MCF 10A (cell line): Measurements from ENCODE around the gene PRX. TPM values are rescaled to one million over a fixed set of nuclear protein-coding genes. Genes with fewer than 3 reads are reported as not detected.

Experiments used
- BruUV-seq: library from RNA; stranded (reverse); fragments of 400-500 nt; replicated peaks from 2 replicates; lab custom pipeline; 2021; lab: Mats Ljungman, UMichigan
- CTCF ChIA-PET: fragments of 300-600 bp; sonication (Branson Sonifier 250); formaldehyde crosslinking; extraction: SDS; loops from one replicate; lab custom pipeline; 2021; ENCODE audit warnings: antibody characterized with exemption, inconsistent platforms; lab: Yijun Ruan, JAX
- POLR2A ChIA-PET: fragments of 300-600, 350-650 bp; sonication (Branson Sonifier 250); formaldehyde crosslinking; extraction: SDS; loops from one replicate; lab custom pipeline; 2020; ENCODE audit warnings: antibody characterized with exemption, inconsistent platforms; lab: Yijun Ruan, JAX
- DNase-seq: peaks from one replicate; pipeline ENCODE4 v3.0.0-alpha.2; 2018; ENCODE audit not compliant: unreplicated experiment
- H3K27ac Mint-ChIP-seq: one replicate; pipeline ENCODE4 v1.8.0; 2022; ENCODE audit warnings: mild to moderate bottlenecking, low read depth, mixed read lengths; ENCODE audit not compliant: unreplicated experiment
- H3K27me3 Mint-ChIP-seq: one replicate; pipeline ENCODE4 v1.8.0; 2022; ENCODE audit warnings: mixed read lengths; ENCODE audit not compliant: insufficient read depth, unreplicated experiment
- H3K36me3 Mint-ChIP-seq: one replicate; pipeline ENCODE4 v1.8.0; 2022; ENCODE audit warnings: mild to moderate bottlenecking, moderate library complexity, mixed read lengths; ENCODE audit not compliant: insufficient read depth, unreplicated experiment
- H3K4me1 Mint-ChIP-seq: one replicate; pipeline ENCODE4 v1.8.0; 2022; ENCODE audit warnings: mixed read lengths; ENCODE audit not compliant: insufficient read depth, unreplicated experiment
- H3K4me3 Mint-ChIP-seq: one replicate; pipeline ENCODE4 v1.8.0; 2022; ENCODE audit warnings: mild to moderate bottlenecking, moderate library complexity, mixed read lengths; ENCODE audit not compliant: unreplicated experiment
- H3K9me3 Mint-ChIP-seq: one replicate; pipeline ENCODE4 v1.8.0; 2022; ENCODE audit warnings: mixed read lengths; ENCODE audit not compliant: unreplicated experiment
- intact Hi-C: fragments of 100-400 bp; cut with micrococcal nuclease; formaldehyde crosslinking; loops from 2 replicates; pipeline ENCODE4 v1.14.1; 2022
- total RNA-seq: library from RNA; stranded (reverse); gene quantifications from 2 replicates; pipeline ENCODE4 v1.2.3, GENCODE V29; 2022
- TF ChIP-seq, protein P1 (sequence below): fragments of 200-600 bp; IDR thresholded peaks from one replicate; pipeline ENCODE4 v1.8.0; 2022; ENCODE audit warnings: antibody characterized with exemption, mild to moderate bottlenecking; ENCODE audit not compliant: unreplicated experiment

The PRX gene
- total RNA-seq, 1 experiment from 2014 or later = 2.4 TPM

DNA sequence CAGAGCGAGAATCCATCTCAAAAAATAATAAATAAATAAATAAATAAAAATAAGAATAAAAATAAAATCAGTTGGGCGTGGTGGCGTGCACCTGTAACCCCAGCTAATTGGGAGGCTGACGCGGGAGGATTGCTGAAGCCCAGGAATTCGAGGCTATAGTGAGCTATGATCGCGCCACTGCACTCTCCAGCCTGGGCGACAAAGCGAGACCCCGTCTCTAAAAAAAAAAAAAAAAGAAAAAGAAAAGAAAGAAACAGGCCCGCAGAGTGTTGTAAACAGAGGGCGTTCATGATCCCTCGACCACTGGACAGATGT is 7.2 kb upstream of the PRX start:
- peak overlapping the region; percentile 86 for H3K4me3 Mint-ChIP-seq
- TF ChIP-seq, protein P1, sequence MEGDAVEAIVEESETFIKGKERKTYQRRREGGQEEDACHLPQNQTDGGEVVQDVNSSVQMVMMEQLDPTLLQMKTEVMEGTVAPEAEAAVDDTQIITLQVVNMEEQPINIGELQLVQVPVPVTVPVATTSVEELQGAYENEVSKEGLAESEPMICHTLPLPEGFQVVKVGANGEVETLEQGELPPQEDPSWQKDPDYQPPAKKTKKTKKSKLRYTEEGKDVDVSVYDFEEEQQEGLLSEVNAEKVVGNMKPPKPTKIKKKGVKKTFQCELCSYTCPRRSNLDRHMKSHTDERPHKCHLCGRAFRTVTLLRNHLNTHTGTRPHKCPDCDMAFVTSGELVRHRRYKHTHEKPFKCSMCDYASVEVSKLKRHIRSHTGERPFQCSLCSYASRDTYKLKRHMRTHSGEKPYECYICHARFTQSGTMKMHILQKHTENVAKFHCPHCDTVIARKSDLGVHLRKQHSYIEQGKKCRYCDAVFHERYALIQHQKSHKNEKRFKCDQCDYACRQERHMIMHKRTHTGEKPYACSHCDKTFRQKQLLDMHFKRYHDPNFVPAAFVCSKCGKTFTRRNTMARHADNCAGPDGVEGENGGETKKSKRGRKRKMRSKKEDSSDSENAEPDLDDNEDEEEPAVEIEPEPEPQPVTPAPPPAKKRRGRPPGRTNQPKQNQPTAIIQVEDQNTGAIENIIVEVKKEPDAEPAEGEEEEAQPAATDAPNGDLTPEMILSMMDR = no peak
- H3K9me3 Mint-ChIP-seq = no peaks in the 10 kb centered on the region
- CTCF ChIA-PET = interaction anchor here (0.6 to 3.2 kb wide), 26 partner anchors 9 to 319 kb away, joined by 3 to 18 read pairs (median 4); partner anchors contain the start of genes BLVRB, LTBP4, SERTAD3 and SPTBN4
- intact Hi-C loops = loop anchor here (1.0 to 2.0 kb wide), 4 partner anchors 23 to 115 kb away; no protein-coding TSS in a partner anchor
- peaks cover 6% of the 10 kb centered on the region for H3K4me1 Mint-ChIP-seq
- H3K27me3 Mint-ChIP-seq = no peaks in the 10 kb centered on the region
- POLR2A ChIA-PET = interaction anchor here (0.6 to 5.5 kb wide), 16 partner anchors 8 to 330 kb away, joined by 3 to 125 read pairs (median 6); partner anchors contain the start of genes ACTMAP, BLVRB, C19orf47 and PLD3
- H3K27ac Mint-ChIP-seq = peak overlapping the region; percentile 96
- no TSS peak for BruUV-seq
- DNase-seq = no peak
- H3K36me3 Mint-ChIP-seq = peaks cover 16% of the 10 kb centered on the region

DNA sequence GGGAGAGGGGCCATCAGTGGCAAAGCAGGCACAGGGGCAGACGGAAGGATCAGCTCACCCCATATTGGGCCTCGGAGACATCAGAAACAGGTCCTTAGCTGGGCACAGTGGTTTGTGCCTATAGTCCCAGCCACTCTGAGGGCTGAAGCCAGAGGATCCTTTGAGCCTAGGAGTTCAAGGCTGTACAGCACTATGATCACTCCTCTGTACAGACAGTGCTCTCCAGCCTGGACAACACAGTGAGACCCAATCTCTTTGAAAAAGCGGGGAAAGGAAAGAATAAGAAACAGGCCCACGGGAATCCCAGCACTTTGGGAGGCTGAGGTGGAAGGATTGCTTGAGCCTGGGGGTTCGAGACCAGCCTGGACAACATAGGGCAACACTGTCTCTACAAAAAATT is 6.6 kb upstream of the PRX start:
- H3K36me3 Mint-ChIP-seq = peaks cover 16% of the 10 kb centered on the region
- ChIA-PET POLR2A (interaction anchor here (1.1 to 5.5 kb wide), 7 partner anchors 14 to 184 kb away, joined by 3 to 125 read pairs (median 20); partner anchors contain the start of genes BLVRB and SERTAD3), CTCF (interaction anchor here (0.7 to 3.2 kb wide), 16 partner anchors 8 to 214 kb away, joined by 3 to 18 read pairs (median 7); partner anchors contain the start of genes BLVRB, LTBP4 and SERTAD3)
- intact Hi-C loops = loop anchor here (1.0 to 2.0 kb wide), 4 partner anchors 24 to 114 kb away; no protein-coding TSS in a partner anchor
- no peaks in the 10 kb centered on the region for H3K9me3 Mint-ChIP-seq
- BruUV-seq = no TSS peak
- H3K27me3 Mint-ChIP-seq = no peaks in the 10 kb centered on the region
- H3K4me3 Mint-ChIP-seq = peak overlapping the region; percentile 30
- peaks cover 10% of the 10 kb centered on the region for H3K4me1 Mint-ChIP-seq
- no peak overlapping the region for H3K27ac Mint-ChIP-seq
- TF ChIP-seq, protein P1 = no peak
- DNase-seq = no peak

DNA sequence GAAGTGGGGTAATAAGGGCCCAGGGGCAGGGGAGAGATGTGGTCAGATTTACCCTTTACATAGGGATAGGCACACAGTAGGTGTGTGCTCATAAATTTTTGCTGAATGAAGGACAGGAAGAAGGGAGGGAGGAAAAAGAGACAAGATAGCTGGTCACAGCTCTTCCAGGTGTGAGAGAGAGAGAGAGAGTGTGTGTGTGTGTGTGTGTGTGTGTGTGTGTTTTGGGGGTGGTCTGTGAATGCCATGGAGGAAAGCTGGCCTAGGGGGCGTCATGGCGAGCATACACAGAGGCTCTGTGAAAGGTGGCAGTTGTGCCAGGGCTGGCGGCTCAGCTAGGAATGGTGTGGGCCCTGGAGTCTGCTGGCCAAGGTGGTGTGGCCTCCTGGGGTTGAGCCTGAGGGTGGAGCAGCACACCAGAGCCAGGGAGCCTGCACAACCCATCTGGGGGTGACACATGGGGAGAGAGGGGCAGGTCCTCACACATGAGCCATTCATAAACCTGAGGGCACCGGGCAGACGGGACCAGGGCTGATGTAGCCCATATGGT is 6.0 kb upstream of the PRX start:
- no peaks in the 10 kb centered on the region for H3K9me3 Mint-ChIP-seq
- H3K4me3 Mint-ChIP-seq = no peak overlapping the region
- peaks cover 12% of the 10 kb centered on the region for H3K4me1 Mint-ChIP-seq
- TF ChIP-seq, protein P1 = no peak
- no TSS peak for BruUV-seq
- intact Hi-C loops = no loop called here
- CTCF ChIA-PET = interaction anchor here (0.6 to 2.6 kb wide), 5 partner anchors 10 to 121 kb away, joined by 3 to 9 read pairs (median 3); no protein-coding TSS in a partner anchor
- peaks cover 16% of the 10 kb centered on the region for H3K36me3 Mint-ChIP-seq
- DNase-seq = no peak
- POLR2A ChIA-PET = interaction anchor here (1.5 kb wide), 1 partner anchor 16 kb away, joined by 5 read pairs; no protein-coding TSS in a partner anchor
- H3K27me3 Mint-ChIP-seq = no peaks in the 10 kb centered on the region
- peak overlapping the region; percentile 29 for H3K27ac Mint-ChIP-seq

DNA sequence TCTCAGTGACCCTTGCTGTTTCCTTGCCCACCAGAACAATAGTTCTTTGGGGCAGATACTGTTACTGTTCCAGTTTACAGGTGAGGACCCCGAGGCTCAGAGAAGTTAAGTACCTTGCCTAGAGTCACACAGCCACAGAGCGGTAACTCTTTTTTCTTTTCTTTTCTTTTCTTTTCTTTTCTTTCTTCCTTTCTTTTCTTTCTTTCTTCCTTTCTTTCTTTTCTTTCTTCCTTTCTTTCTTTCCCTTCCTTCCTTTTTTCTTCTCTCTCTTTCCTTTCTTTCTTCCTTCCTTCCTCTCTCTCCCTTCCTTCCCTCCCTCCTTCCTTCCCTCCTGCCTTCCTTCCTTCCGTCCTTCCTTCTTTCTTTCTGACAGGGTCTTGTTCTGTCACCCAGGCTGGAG is 4.9 kb upstream of the PRX start:
- no peak overlapping the region for H3K4me3 Mint-ChIP-seq
- H3K4me1 Mint-ChIP-seq = peaks cover 12% of the 10 kb centered on the region
- intact Hi-C loops = no loop called here
- no peaks in the 10 kb centered on the region for H3K27me3 Mint-ChIP-seq
- peaks cover 16% of the 10 kb centered on the region for H3K36me3 Mint-ChIP-seq
- TF ChIP-seq, protein P1 = no peak
- no peak overlapping the region for H3K27ac Mint-ChIP-seq
- no peak for DNase-seq
- ChIA-PET CTCF (interaction anchor here (0.5 kb wide), 1 partner anchor 13 kb away, joined by 3 read pairs; no protein-coding TSS in a partner anchor), POLR2A (interaction anchor here (0.5 to 1.5 kb wide), 2 partner anchors 15 to 22 kb away, joined by 3 to 5 read pairs; no protein-coding TSS in a partner anchor)
- H3K9me3 Mint-ChIP-seq = no peaks in the 10 kb centered on the region
- no TSS peak for BruUV-seq
